Loucy (cell line): ENCODE results near the gene RPS3.

Source experiments
- H2AFZ ChIP-seq: fragments of 200-600 bp; sonication (generic); 2 replicates; pipeline ENCODE4 v1.6.0; 2016; ENCODE audit warnings: antibody characterized with exemption, mild to moderate bottlenecking, low read length, moderate library complexity
- H3F3A ChIP-seq: fragments of 200-600 bp; 2 replicates; pipeline ENCODE4 v1.6.0; 2016; ENCODE audit warnings: antibody characterized with exemption, low read depth, mild to moderate bottlenecking
- H3K27me3 ChIP-seq: fragments of 200-600 bp; sonication (generic); 2 replicates; pipeline ENCODE4 v1.6.1; 2014; ENCODE audit warnings: low read length, mild to moderate bottlenecking; ENCODE audit not compliant: insufficient read depth, poor library complexity, severe bottlenecking
- H3K36me3 ChIP-seq: fragments of 200-600 bp; sonication (generic); 2 replicates; pipeline ENCODE4 v1.6.1; 2016; ENCODE audit warnings: low read length; ENCODE audit not compliant: insufficient read depth
- H3K4me1 ChIP-seq: fragments of 200-600 bp; sonication (generic); 2 replicates; pipeline ENCODE4 v1.5.1; 2014; ENCODE audit warnings: low read length, mild to moderate bottlenecking; ENCODE audit not compliant: insufficient read depth, poor library complexity, severe bottlenecking
- H3K4me2 ChIP-seq: fragments of 200-600 bp; sonication (generic); 2 replicates; pipeline ENCODE4 v1.6.0; 2014; ENCODE audit warnings: antibody characterized with exemption, low read length, low read depth, mild to moderate bottlenecking; ENCODE audit not compliant: poor library complexity, severe bottlenecking
- H3K4me3 ChIP-seq: fragments of 200-600 bp; sonication (generic); 2 replicates; pipeline ENCODE4 v1.5.1; 2014; ENCODE audit warnings: low read length, mild to moderate bottlenecking, mixed read lengths; ENCODE audit not compliant: poor library complexity, severe bottlenecking
- H3K79me2 ChIP-seq: fragments of 200-600 bp; sonication (generic); 2 replicates; pipeline ENCODE4 v1.6.1; 2014; ENCODE audit warnings: low read length; ENCODE audit not compliant: insufficient read depth
- H3K9ac ChIP-seq: fragments of 200-600 bp; sonication (generic); 2 replicates; pipeline ENCODE4 v1.6.0; 2014; ENCODE audit warnings: mild to moderate bottlenecking, low read depth, low read length, moderate library complexity; ENCODE audit not compliant: poor library complexity, severe bottlenecking
- H3K9me2 ChIP-seq: fragments of 200-600 bp; sonication (generic); replicated peaks from 2 replicates; pipeline ENCODE4 v1.6.1; 2016; ENCODE audit warnings: low read depth, low read length, mixed read lengths
- H3K9me3 ChIP-seq: fragments of 200-600 bp; sonication (generic); 2 replicates; pipeline ENCODE4 v1.6.1; 2014; ENCODE audit warnings: mild to moderate bottlenecking, antibody characterized with exemption, low read length, low read depth; ENCODE audit not compliant: insufficient read depth
- H4K20me1 ChIP-seq: fragments of 200-600 bp; sonication (generic); 2 replicates; pipeline ENCODE4 v1.6.0; 2014; ENCODE audit warnings: antibody characterized with exemption, low read length, mild to moderate bottlenecking; ENCODE audit not compliant: insufficient read depth, poor library complexity, severe bottlenecking
- CTCF ChIP-seq: fragments of 200-600 bp; sonication (generic); conservative IDR thresholded peaks from 2 replicates; pipeline ENCODE4 v1.5.1; 2014; ENCODE audit warnings: mild to moderate bottlenecking, antibody characterized with exemption, low read length
- EZH2phosphoT487 ChIP-seq: fragments of 200-600 bp; IDR thresholded peaks from 2 replicates; pipeline ENCODE4 v1.6.1; 2018; ENCODE audit warnings: antibody characterized with exemption, mild to moderate bottlenecking, moderate library complexity, borderline replicate concordance

Gene RPS3

GRCh38 chr11:75398906-75399305 lies 412 bp upstream of the RPS3 start:
- peak overlapping the region; percentile 94 for H3K4me3 ChIP-seq
- peaks cover 31% of the 10 kb centered on the region for H3K36me3 ChIP-seq

GRCh38 chr11:75400146-75400865 lies 988 bp downstream of the RPS3 start:
- peak overlapping the region; percentile 94 for H3K4me3 ChIP-seq
- peak overlapping the region; percentile 99 for H3K9ac ChIP-seq
- H3K4me1 ChIP-seq: peaks cover 48% of the 10 kb centered on the region
- peaks cover 1% of the 10 kb centered on the region; the same call in 1 of the 2 replicates for H3F3A ChIP-seq
- peaks cover 57% of the 10 kb centered on the region for H4K20me1 ChIP-seq
- peaks cover 60% of the 10 kb centered on the region for H3K79me2 ChIP-seq
- peaks cover 45% of the 10 kb centered on the region for H3K36me3 ChIP-seq
- peak overlapping the region; percentile 100 for H3K4me2 ChIP-seq
- H2AFZ ChIP-seq: no peak overlapping the region
- no peaks in the 10 kb centered on the region for H3K9me2 ChIP-seq
- no peaks in the 10 kb centered on the region for H3K9me3 ChIP-seq
- peaks cover 8% of the 10 kb centered on the region for H3K27me3 ChIP-seq
- TF ChIP-seq EZH2phosphoT487 (no peak), CTCF (no peak)

More at GRCh38 chr11:75398906-75399305, 412 bp upstream of the RPS3 start:
- Histone ChIP-seq H3F3A (no peaks in the 10 kb centered on the region), H3K27me3 (peaks cover 8% of the 10 kb centered on the region), H3K9ac (peak overlapping the region; percentile 30), H3K79me2 (peaks cover 46% of the 10 kb centered on the region), H3K4me2 (peak overlapping the region; percentile 40), H2AFZ (peak overlapping the region; percentile 75), H4K20me1 (peaks cover 43% of the 10 kb centered on the region), H3K4me1 (peaks cover 34% of the 10 kb centered on the region), H3K9me2 (no peaks in the 10 kb centered on the region), H3K9me3 (no peaks in the 10 kb centered on the region)
- no peak for TF ChIP-seq EZH2phosphoT487
- no peak for TF ChIP-seq CTCF

GRCh38 chr11:75402002-75402773 lies 2.9 kb downstream of the RPS3 start:
- Histone ChIP-seq H3K79me2 (peaks cover 79% of the 10 kb centered on the region), H3K9me2 (no peaks in the 10 kb centered on the region), H3K36me3 (peaks cover 63% of the 10 kb centered on the region), H3K9ac (peak overlapping the region; percentile 99), H3K27me3 (peaks cover 8% of the 10 kb centered on the region), H3F3A (peaks cover 16% of the 10 kb centered on the region), H3K4me2 (peak overlapping the region; percentile 100), H2AFZ (no peak overlapping the region), H3K9me3 (no peaks in the 10 kb centered on the region), H3K4me3 (peak overlapping the region; percentile 94), H4K20me1 (peaks cover 76% of the 10 kb centered on the region), H3K4me1 (peaks cover 61% of the 10 kb centered on the region)
- TF ChIP-seq EZH2phosphoT487 (no peak), CTCF (peak; percentile 53)
